ENCODE data around the gene GMDS. TPM values are rescaled to one million over a fixed set of nuclear protein-coding genes. Genes with fewer than 3 reads are reported as not detected.

The GMDS gene
- total and polyA plus RNA-seq, 2 experiments from 2014 or later: 30.1 to 36.5 TPM

- TF ChIP-seq POLR2AphosphoS5 (IDR thresholded peaks at IDR 0.05; ENCODE audit: low read depth) (no peak), NANOG (IDR thresholded peaks at IDR 0.05; ENCODE audit: borderline replicate concordance) (no peak), ETS1 (IDR thresholded peaks at IDR 0.05) (no peak), REST (IDR thresholded peaks at IDR 0.05; ENCODE audit: unreplicated experiment) (no peak), EZH2 (IDR thresholded peaks at IDR 0.05; ENCODE audit: low read depth, unreplicated experiment) (no peak), ZNF331 (CRISPR knock-in tag; IDR thresholded peaks at IDR 0.05; ENCODE audit: low read depth) (no peak), STAT1 (IDR thresholded peaks at IDR 0.05; ENCODE audit: unreplicated experiment) (no peak), ZNF462 (CRISPR knock-in tag; IDR thresholded peaks at IDR 0.05) (no peak), ZNF114 (CRISPR knock-in tag; IDR thresholded peaks at IDR 0.05) (no peak), EZH2phosphoT487 (IDR thresholded peaks at IDR 0.05; ENCODE audit: unreplicated experiment) (no peak), JUNB (IDR thresholded peaks at IDR 0.05; ENCODE audit: unreplicated experiment) (no peak), CTCF (conservative IDR thresholded peaks at IDR 0.05; ENCODE audit: low read depth in 2 of 2) (no peak), CREB1 (CRISPR knock-in tag; IDR thresholded peaks at IDR 0.05; ENCODE audit: low read depth) (no peak)
- no peaks in the 10 kb centered on the region for H3K9me2 ChIP-seq (ENCODE audit: insufficient read depth)
Observed at GRCh38 chr6:1971612-1972011, 273.8 kb downstream of the GMDS start.

More at GRCh38 chr6:1971612-1972011, 273.8 kb downstream of the GMDS start:
- no peak overlapping the region for H3K4me3 Mint-ChIP-seq
- DNase-seq (ENCODE audit: low spot score) (no peak), ATAC-seq (peak; percentile 40; the same call in 2 of the 3 replicates)
- Histone ChIP-seq H3K27me3 (ENCODE audit: insufficient read depth) (no peaks in the 10 kb centered on the region), H3K4me1 (ENCODE audit: insufficient read depth) (no peaks in the 10 kb centered on the region), H4K20me1 (replicated peaks; ENCODE audit: insufficient read depth) (no peaks in the 10 kb centered on the region), H3F3A (replicated peaks; ENCODE audit: low read depth) (no peaks in the 10 kb centered on the region), H3K36me3 (ENCODE audit: insufficient read depth) (no peaks in the 10 kb centered on the region), H3K4me2 (no peak overlapping the region), H2AFZ (no peak overlapping the region), H3K4me3 (no peak overlapping the region), H3K27ac (ENCODE audit: low read depth) (no peak overlapping the region; the same call in 1 of the 2 replicates), H3K79me2 (replicated peaks; ENCODE audit: insufficient read depth) (no peaks in the 10 kb centered on the region)
- H3K27me3 Mint-ChIP-seq (ENCODE audit: insufficient read depth, low read depth, poor library complexity): peaks cover 3% of the 10 kb centered on the region
- H3K36me3 Mint-ChIP-seq (ENCODE audit: low read depth): no peaks in the 10 kb centered on the region
- no peaks in the 10 kb centered on the region for H3K9me3 Mint-ChIP-seq
- H3K27ac Mint-ChIP-seq: 0 out of 2 replicates have a peak overlapping the region, but pooled peaks have one; percentile 65
- H3K4me1 Mint-ChIP-seq: peaks cover 17% of the 10 kb centered on the region
